Measurements from ENCODE around the gene SPART.

- TF ChIP-seq CTCF (IDR thresholded peaks at IDR 0.05) (no peak), POLR2A (IDR thresholded peaks at IDR 0.05; ENCODE audit: low read depth) (no peak)
These were observed 85.2 kb downstream of the SPART start for GRCh38 chr13:36261011-36261410.
